ENCODE results near the gene PCDHGB3.

Gene PCDHGB3

DNA sequence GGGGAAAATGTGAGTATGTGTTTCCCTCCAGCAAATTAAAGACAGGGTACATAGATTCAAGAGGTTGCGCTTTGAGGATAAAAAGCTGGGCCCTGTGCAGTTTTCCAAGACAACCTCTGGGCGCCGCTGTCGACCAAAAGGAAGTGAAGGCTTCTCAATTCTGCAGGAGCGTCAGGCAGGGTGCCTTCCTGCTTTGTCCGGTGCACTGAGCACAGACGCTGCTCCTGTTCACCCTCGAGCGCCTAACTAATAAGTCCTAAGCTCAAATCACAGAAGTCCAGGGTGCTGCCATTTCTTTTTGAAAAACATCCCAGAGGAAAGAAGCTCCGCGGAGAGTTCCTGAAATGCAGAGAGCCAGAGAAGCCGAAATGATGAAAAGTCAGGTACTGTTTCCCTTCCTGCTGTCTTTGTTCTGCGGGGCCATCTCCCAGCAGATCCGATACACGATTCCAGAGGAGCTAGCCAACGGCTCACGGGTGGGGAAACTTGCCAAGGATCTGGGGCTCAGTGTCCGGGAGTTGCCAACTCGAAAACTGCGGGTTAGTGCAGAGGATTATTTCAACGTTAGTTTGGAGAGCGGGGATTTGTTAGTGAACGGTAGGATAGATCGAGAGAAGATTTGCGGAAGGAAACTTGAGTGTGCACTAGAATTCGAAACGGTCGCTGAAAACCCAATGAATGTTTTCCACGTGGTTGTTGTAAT, 20.0 kb upstream of the PCDHGB3 start, which contains the start of gene PCDHGB1:
Gene PCDHGB1, plus strand, starts transcription at position 183 of the 703 bp plus-strand sequence. Its CDS starts 162 bp downstream, at position 345.
- DNase-seq (ENCODE audit: insufficient read length, low spot score) (peak; percentile 63), FAIRE-seq (peak; percentile 25)
- TF ChIP-seq, protein P1, sequence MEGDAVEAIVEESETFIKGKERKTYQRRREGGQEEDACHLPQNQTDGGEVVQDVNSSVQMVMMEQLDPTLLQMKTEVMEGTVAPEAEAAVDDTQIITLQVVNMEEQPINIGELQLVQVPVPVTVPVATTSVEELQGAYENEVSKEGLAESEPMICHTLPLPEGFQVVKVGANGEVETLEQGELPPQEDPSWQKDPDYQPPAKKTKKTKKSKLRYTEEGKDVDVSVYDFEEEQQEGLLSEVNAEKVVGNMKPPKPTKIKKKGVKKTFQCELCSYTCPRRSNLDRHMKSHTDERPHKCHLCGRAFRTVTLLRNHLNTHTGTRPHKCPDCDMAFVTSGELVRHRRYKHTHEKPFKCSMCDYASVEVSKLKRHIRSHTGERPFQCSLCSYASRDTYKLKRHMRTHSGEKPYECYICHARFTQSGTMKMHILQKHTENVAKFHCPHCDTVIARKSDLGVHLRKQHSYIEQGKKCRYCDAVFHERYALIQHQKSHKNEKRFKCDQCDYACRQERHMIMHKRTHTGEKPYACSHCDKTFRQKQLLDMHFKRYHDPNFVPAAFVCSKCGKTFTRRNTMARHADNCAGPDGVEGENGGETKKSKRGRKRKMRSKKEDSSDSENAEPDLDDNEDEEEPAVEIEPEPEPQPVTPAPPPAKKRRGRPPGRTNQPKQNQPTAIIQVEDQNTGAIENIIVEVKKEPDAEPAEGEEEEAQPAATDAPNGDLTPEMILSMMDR (IDR thresholded peaks at IDR 0.05; ENCODE audit: insufficient read depth, missing control alignments) = peak; percentile 62

DNA sequence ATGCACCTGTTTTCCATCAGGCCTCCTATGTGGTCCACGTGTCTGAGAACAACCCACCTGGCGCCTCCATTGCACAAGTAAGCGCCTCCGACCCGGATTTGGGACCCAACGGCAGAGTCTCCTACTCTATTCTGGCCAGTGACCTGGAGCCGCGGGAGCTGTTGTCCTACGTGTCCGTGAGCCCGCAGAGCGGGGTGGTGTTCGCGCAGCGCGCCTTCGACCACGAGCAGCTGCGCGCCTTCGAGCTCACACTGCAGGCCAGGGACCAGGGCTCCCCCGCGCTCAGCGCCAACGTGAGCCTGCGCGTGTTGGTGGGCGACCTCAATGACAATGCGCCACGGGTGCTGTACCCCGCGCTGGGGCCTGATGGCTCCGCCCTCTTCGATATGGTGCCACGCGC, 18.5 kb upstream of the PCDHGB3 start:
- FAIRE-seq = no peak
- TF ChIP-seq, protein P1 (IDR thresholded peaks at IDR 0.05; ENCODE audit: insufficient read depth, missing control alignments) = no peak
- DNase-seq (ENCODE audit: insufficient read length, low spot score) = no peak

DNA sequence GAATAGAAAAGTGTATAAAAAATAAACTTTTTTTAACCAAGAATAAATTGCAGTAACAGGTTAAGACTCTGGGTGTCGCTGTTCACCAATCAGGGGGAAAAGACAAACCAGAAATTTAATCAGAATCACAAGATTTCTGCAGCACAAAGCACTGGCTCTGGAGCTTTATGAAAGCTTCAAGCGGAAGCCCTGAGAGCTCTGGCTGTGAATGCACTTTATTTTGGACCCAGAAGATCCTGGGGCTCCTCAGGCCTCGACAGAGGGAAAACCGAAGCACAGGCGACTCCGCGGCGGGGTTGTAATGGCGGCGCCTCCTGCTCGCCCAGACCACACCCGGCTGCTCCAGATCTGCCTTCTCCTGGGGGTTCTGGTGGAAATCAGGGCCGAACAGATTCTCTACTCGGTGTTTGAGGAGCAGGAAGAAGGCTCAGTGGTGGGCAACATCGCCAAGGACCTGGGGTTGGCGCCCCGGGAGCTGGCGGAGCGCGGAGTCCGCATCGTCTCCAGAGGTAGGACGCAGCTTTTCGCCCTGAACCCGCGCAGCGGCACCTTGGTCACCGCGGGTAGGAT, 15.1 kb upstream of the PCDHGB3 start, which contains the start of gene PCDHGA4:
Gene PCDHGA4, plus strand, starts transcription at position 122 of the 570 bp plus-strand sequence. Its CDS starts 87 bp downstream, at position 209.
- TF ChIP-seq, protein P1 (IDR thresholded peaks at IDR 0.05; ENCODE audit: insufficient read depth, missing control alignments) = no peak
- DNase-seq (ENCODE audit: insufficient read length, low spot score) (no peak), FAIRE-seq (no peak)

GRCh38 chr5:141355641-141356040, 14.4 kb upstream of the PCDHGB3 start:
- no peak for FAIRE-seq
- DNase-seq (ENCODE audit: insufficient read length, low spot score) = no peak
- TF ChIP-seq, protein P1 (IDR thresholded peaks at IDR 0.05; ENCODE audit: insufficient read depth, missing control alignments) = no peak

GRCh38 chr5:141356133-141356532, 13.9 kb upstream of the PCDHGB3 start:
- DNase-seq (ENCODE audit: insufficient read length, low spot score) (no peak), FAIRE-seq (no peak)
- TF ChIP-seq, protein P1 (IDR thresholded peaks at IDR 0.05; ENCODE audit: insufficient read depth, missing control alignments) = no peak

DNA sequence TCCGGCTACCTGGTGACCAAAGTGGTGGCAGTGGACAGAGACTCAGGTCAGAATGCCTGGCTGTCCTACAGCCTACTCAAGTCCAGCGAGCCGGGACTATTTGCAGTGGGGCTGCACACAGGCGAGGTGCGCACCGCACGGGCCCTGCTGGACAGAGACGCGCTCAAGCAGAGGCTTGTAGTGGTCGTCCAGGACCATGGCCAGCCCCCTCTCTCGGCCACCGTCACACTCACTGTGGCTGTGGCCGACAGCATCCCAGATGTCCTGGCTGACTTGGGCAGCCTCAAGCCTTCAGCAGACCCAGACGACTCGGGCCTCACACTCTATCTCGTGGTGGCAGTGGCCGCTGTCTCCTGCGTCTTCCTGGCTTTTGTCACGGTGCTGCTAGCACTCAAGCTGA, 13.1 kb upstream of the PCDHGB3 start:
- TF ChIP-seq, protein P1 (IDR thresholded peaks at IDR 0.05; ENCODE audit: insufficient read depth, missing control alignments) = no peak

More for the DNA sequence above, 13.1 kb upstream of the PCDHGB3 start:
- no peak for DNase-seq (ENCODE audit: insufficient read length, low spot score)
- FAIRE-seq = no peak

Measured in D721Med (cell line).